OCI-LY1 (cell line): ENCODE results near the gene MYBPC1.
"Not testable (repeated sequence)": the region's sequence is repeated elsewhere in the genome, so short reads cannot be mapped to it uniquely, and the experiment has no call there.

ENCODE experiments used
- CTCF ChIP-seq: fragments of 200-600 bp; sonication (generic), shearing (Covaris generic); IDR thresholded peaks from 2 replicates; pipeline ENCODE4 v1.5.1; 2017; ENCODE audit warnings: mild to moderate bottlenecking, antibody characterized with exemption, low read length, moderate library complexity, mixed read lengths
- EZH2 ChIP-seq: fragments of 200-600 bp; sonication (generic), shearing (Covaris generic); IDR thresholded peaks from 2 replicates; pipeline ENCODE4 v1.8.0; 2017; ENCODE audit warnings: borderline replicate concordance, mixed run types, mild to moderate bottlenecking, antibody characterized with exemption, low read length, moderate library complexity, mixed read lengths

- TF ChIP-seq CTCF, EZH2: not testable (repeated sequence)
These were observed 65.9 kb downstream of the MYBPC1 start for GRCh38 chr12:101660662-101661061.
